ENCODE results near the gene TIRAP. TPM values are rescaled to one million over a fixed set of nuclear protein-coding genes. Genes with fewer than 3 reads are reported as not detected.

Gene TIRAP
- total and polyA plus RNA-seq, 8 donors = 5.3 to 8.2 (median 6.3) TPM

DNA sequence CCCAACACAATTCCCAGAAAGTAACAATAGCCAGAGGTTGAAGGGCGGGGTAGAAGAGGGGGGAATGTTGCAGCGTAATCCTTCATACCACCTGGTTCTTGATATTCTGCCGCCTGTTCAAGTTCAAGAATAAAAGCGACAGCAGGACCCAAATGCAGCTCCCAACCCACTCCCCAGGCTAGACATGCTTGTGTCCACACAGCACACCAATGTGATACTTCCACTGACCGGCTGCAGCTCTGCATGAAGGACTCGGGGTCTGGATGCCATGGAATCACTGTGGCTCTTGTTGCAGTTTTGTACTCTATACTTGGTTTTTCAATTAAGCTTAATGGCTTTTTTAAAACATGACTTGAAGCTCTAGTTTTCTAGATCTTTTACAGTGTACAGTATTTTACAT lies 20.7 kb upstream of the TIRAP start:
- Histone ChIP-seq H3K36me3 (peaks cover 17 to 54% (median 44%) of the 10 kb centered on the region in 3 donors), H3K9me3 (no peaks in the 10 kb centered on the region), H3K27ac (no peak overlapping the region), H3K27me3 (no peaks in the 10 kb centered on the region), H3K4me3 (no peak overlapping the region), H3K4me1 (peaks cover 0 to 5% (median 0%) of the 10 kb centered on the region in 3 donors)
- no peak for FAIRE-seq
- ATAC-seq = no peak
- intact Hi-C loops (cut with DNase I) = no loop called here
- TF ChIP-seq, protein P1, sequence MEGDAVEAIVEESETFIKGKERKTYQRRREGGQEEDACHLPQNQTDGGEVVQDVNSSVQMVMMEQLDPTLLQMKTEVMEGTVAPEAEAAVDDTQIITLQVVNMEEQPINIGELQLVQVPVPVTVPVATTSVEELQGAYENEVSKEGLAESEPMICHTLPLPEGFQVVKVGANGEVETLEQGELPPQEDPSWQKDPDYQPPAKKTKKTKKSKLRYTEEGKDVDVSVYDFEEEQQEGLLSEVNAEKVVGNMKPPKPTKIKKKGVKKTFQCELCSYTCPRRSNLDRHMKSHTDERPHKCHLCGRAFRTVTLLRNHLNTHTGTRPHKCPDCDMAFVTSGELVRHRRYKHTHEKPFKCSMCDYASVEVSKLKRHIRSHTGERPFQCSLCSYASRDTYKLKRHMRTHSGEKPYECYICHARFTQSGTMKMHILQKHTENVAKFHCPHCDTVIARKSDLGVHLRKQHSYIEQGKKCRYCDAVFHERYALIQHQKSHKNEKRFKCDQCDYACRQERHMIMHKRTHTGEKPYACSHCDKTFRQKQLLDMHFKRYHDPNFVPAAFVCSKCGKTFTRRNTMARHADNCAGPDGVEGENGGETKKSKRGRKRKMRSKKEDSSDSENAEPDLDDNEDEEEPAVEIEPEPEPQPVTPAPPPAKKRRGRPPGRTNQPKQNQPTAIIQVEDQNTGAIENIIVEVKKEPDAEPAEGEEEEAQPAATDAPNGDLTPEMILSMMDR (IDR thresholded peaks at IDR 0.05) = no peak
- no peak for DNase-seq
- WGBS, 2 donors = 93 to 94% methylated on average over 6 of the region's 6 CpGs

- Histone ChIP-seq H3K27me3 (no peaks in the 10 kb centered on the region), H3K9me3 (no peaks in the 10 kb centered on the region), H3K27ac (no peak overlapping the region), H3K4me3 (no peak overlapping the region), H3K4me1 (peaks cover 0 to 10% (median 6%) of the 10 kb centered on the region in 3 donors), H3K36me3 (peaks cover 17 to 54% (median 44%) of the 10 kb centered on the region in 3 donors)
- intact Hi-C loops (cut with DNase I) = no loop called here
- 86% methylated on average over 6 of the region's 6 CpGs for WGBS, 2 donors
- ATAC-seq (no peak), FAIRE-seq (no peak), DNase-seq (no peak)
- TF ChIP-seq, protein P1 (IDR thresholded peaks at IDR 0.05) = no peak
Measured at GRCh38 chr11:126263489-126263888, 19.4 kb upstream of the TIRAP start.

DNA sequence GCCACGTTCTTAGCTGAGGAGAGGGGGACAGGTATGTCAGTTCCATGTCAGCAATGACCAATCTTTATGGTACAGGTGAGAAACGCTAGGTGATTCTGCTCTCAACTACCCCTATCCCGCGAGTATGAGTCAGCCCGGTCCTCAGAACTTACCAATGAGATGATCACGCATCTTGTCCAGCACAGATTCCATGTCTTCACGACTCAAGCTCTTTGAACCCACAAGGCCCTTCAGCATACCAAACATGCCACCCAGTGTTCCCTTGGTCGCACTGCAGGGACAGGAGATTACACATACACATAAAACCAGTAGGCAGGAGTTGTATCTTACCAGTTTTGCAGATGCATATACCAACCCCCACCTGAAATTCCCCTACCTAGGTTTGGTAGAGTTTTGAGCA lies 17.1 kb upstream of the TIRAP start:
- TF ChIP-seq, protein P1 (IDR thresholded peaks at IDR 0.05) = no peak
- intact Hi-C loops (cut with DNase I) = no loop called here
- FAIRE-seq (no peak), DNase-seq (no peak), ATAC-seq (no peak)
- Histone ChIP-seq H3K36me3 (peaks cover 17 to 54% (median 44%) of the 10 kb centered on the region in 3 donors), H3K27me3 (no peaks in the 10 kb centered on the region), H3K9me3 (no peaks in the 10 kb centered on the region), H3K27ac (no peak overlapping the region), H3K4me1 (peaks cover 4 to 12% (median 10%) of the 10 kb centered on the region in 3 donors), H3K4me3 (no peak overlapping the region)
- WGBS, 2 donors = 75 to 83% methylated on average over 8 of the region's 8 CpGs

DNA sequence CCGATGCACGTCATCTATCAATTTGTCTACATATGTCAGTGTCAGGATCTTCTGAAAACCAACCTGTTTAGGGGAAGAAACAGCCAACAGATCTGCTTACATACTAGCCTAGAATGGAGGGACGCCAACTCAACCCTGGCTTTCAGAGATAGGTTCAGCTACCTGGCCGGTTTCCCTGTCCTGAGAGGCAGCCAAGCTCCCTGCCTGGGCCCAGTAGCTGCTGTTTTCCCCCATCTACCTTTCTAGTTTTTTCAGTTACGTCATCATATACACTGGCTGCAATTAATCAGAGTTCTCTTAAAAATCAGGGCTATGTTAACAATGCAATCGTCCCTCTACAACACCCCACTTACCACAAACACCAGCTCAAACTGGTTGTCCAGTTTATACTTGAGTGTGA lies 15.2 kb upstream of the TIRAP start:
- H3K4me3 ChIP-seq = peak overlapping the region; percentile 52 to 84 (median 76)
- H3K4me1 ChIP-seq = peaks cover 4 to 12% (median 10%) of the 10 kb centered on the region in 3 donors
- H3K27ac ChIP-seq = peak overlapping the region; percentile 83 to 90 (median 88)
- H3K36me3 ChIP-seq = peaks cover 17 to 45% (median 41%) of the 10 kb centered on the region in 3 donors
- no peaks in the 10 kb centered on the region for H3K27me3 ChIP-seq
- 19 to 29% methylated on average over 6 of the region's 6 CpGs for WGBS, 2 donors
- intact Hi-C loops (cut with DNase I) = no loop called here
- peak; percentile 64 to 90 (median 84) for DNase-seq
- FAIRE-seq = no peak
- H3K9me3 ChIP-seq = no peaks in the 10 kb centered on the region
- TF ChIP-seq, protein P1 (IDR thresholded peaks at IDR 0.05) = no peak
- ATAC-seq = peak; percentile 49 to 59 (median 52)

DNA sequence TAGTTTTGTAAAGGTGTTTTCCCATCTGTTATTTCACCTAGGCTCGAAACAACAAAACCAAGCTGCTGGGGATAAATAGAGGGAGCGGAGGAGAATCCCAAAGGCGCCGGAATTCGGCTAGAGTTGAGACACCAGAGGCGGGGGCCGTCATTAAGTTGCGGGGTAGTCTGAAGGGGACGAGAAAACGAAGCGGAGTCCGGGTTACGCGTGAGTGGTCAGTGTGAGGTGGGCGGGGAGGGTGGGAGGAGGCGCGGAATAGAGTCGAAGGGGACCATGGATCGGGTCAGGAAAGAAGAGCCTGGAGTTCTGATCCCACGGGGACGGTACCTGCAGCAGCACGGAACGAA lies 14.6 kb upstream of the TIRAP start:
- intact Hi-C loops (cut with DNase I) = no loop called here
- peak overlapping the region; percentile 83 to 90 (median 88) for H3K27ac ChIP-seq

More for the DNA sequence above, 14.6 kb upstream of the TIRAP start:
- peak overlapping the region; percentile 52 to 84 (median 76) for H3K4me3 ChIP-seq
- WGBS, 2 donors = 0 to 1% methylated on average over 23 of the region's 23 CpGs
- H3K27me3 ChIP-seq = no peaks in the 10 kb centered on the region
- peaks cover 4 to 12% (median 10%) of the 10 kb centered on the region in 3 donors for H3K4me1 ChIP-seq
- FAIRE-seq (no peak), ATAC-seq (peak; percentile 8 to 18 (median 10)), DNase-seq (peak in 2 of 6 donors; percentile 29 to 35)
- H3K9me3 ChIP-seq = no peaks in the 10 kb centered on the region
- peaks cover 15 to 39% (median 36%) of the 10 kb centered on the region in 3 donors for H3K36me3 ChIP-seq
- TF ChIP-seq, protein P1 (IDR thresholded peaks at IDR 0.05) = no peak

Data from pancreas (tissue), 10 donors.